ENCODE results near the gene PLXNA3. TPM values are rescaled to one million over a fixed set of nuclear protein-coding genes. Genes with fewer than 3 reads are reported as not detected.
A peak's percentile ranks its signal among the peaks of the same experiment; 100 is the strongest.

Gene PLXNA3
- total and polyA plus RNA-seq, 5 donors from 2014 or later, result 0.32 to 64.6 (median 0.35) TPM

- Mint-ChIP-seq H3K9me3 (no peaks in the 10 kb centered on the region), H3K36me3 (no peaks in the 10 kb centered on the region), H3K4me1 (peaks cover 0 to 21% (median 0%) of the 10 kb centered on the region in 4 donors), H3K27me3 (no peaks in the 10 kb centered on the region), H3K4me3 (no peak overlapping the region), H3K27ac (no peak overlapping the region)
- DNase-seq (no peak), ATAC-seq (ENCODE audit: low read depth in 2 of 2) (no peak)
- H3K4me1 ChIP-seq (ENCODE audit: control insufficient read depth, insufficient read depth, low read length, poor library complexity, severe bottlenecking), result peaks cover 10% of the 10 kb centered on the region
- no peak overlapping the region for H3K4me3 ChIP-seq (ENCODE audit: low read depth, low read length)
- H3K27me3 ChIP-seq (ENCODE audit: control insufficient read depth, insufficient read depth, low read length), result no peaks in the 10 kb centered on the region
- no peaks in the 10 kb centered on the region for H3K9me3 ChIP-seq (ENCODE audit: control insufficient read depth in 2 of 2, low read length in 2 of 2)
- no peak overlapping the region for H3K27ac ChIP-seq (ENCODE audit: insufficient read depth, low read length, poor library complexity, severe bottlenecking)
- H3K36me3 ChIP-seq (ENCODE audit: control insufficient read depth, insufficient read depth, low read length), result peaks cover 15% of the 10 kb centered on the region
These were observed 5.6 kb downstream of the PLXNA3 start for GRCh38 chrX:154463611-154464220.

- no peaks in the 10 kb centered on the region for H3K9me3 ChIP-seq (ENCODE audit: control insufficient read depth in 2 of 2, low read length in 2 of 2)
- no peak overlapping the region for H3K4me3 ChIP-seq (ENCODE audit: low read depth, low read length)
- H3K36me3 ChIP-seq (ENCODE audit: control insufficient read depth, insufficient read depth, low read length), result peaks cover 19% of the 10 kb centered on the region
- H3K27me3 ChIP-seq (ENCODE audit: control insufficient read depth, insufficient read depth, low read length), result no peaks in the 10 kb centered on the region
- Mint-ChIP-seq H3K9me3 (no peaks in the 10 kb centered on the region), H3K4me3 (no peak overlapping the region), H3K36me3 (no peaks in the 10 kb centered on the region), H3K27me3 (no peaks in the 10 kb centered on the region), H3K4me1 (peaks cover 0 to 14% (median 0%) of the 10 kb centered on the region in 4 donors), H3K27ac (no peak overlapping the region)
- ATAC-seq (ENCODE audit: low read depth in 2 of 2) (no peak), DNase-seq (no peak)
- H3K27ac ChIP-seq (ENCODE audit: insufficient read depth, low read length, poor library complexity, severe bottlenecking), result no peak overlapping the region
- H3K4me1 ChIP-seq (ENCODE audit: control insufficient read depth, insufficient read depth, low read length, poor library complexity, severe bottlenecking), result peaks cover 4% of the 10 kb centered on the region
These were observed 6.8 kb downstream of the PLXNA3 start for GRCh38 chrX:154464806-154465365.

GRCh38 chrX:154465601-154466000, 7.5 kb downstream of the PLXNA3 start:
- H3K4me1 Mint-ChIP-seq, result peaks cover 0 to 10% (median 0%) of the 10 kb centered on the region in 4 donors
- ATAC-seq (ENCODE audit: low read depth in 2 of 2) (no peak), DNase-seq (no peak)
- no peak overlapping the region for H3K27ac Mint-ChIP-seq
- no peaks in the 10 kb centered on the region for H3K27me3 Mint-ChIP-seq
- Histone ChIP-seq H3K4me1 (ENCODE audit: control insufficient read depth, insufficient read depth, low read length, poor library complexity, severe bottlenecking) (peaks cover 2% of the 10 kb centered on the region), H3K36me3 (ENCODE audit: control insufficient read depth, insufficient read depth, low read length) (peaks cover 19% of the 10 kb centered on the region), H3K9me3 (ENCODE audit: control insufficient read depth in 2 of 2, low read length in 2 of 2) (no peaks in the 10 kb centered on the region), H3K4me3 (ENCODE audit: low read depth, low read length) (no peak overlapping the region), H3K27ac (ENCODE audit: insufficient read depth, low read length, poor library complexity, severe bottlenecking) (no peak overlapping the region), H3K27me3 (ENCODE audit: control insufficient read depth, insufficient read depth, low read length) (no peaks in the 10 kb centered on the region)
- no peaks in the 10 kb centered on the region for H3K9me3 Mint-ChIP-seq
- H3K36me3 Mint-ChIP-seq, result no peaks in the 10 kb centered on the region
- no peak overlapping the region for H3K4me3 Mint-ChIP-seq

GRCh38 chrX:154466036-154466435, 8.0 kb downstream of the PLXNA3 start:
- H3K9me3 Mint-ChIP-seq, result no peaks in the 10 kb centered on the region
- no peaks in the 10 kb centered on the region for H3K36me3 Mint-ChIP-seq
- no peak for DNase-seq
- ATAC-seq (ENCODE audit: low read depth in 2 of 2), result no peak
- no peaks in the 10 kb centered on the region for H3K27me3 ChIP-seq (ENCODE audit: control insufficient read depth, insufficient read depth, low read length)
- H3K27ac ChIP-seq (ENCODE audit: insufficient read depth, low read length, poor library complexity, severe bottlenecking), result no peak overlapping the region
- H3K4me3 ChIP-seq (ENCODE audit: low read depth, low read length), result no peak overlapping the region
- H3K4me1 Mint-ChIP-seq, result peaks cover 0 to 8% (median 0%) of the 10 kb centered on the region in 4 donors
- H3K36me3 ChIP-seq (ENCODE audit: control insufficient read depth, insufficient read depth, low read length), result peaks cover 19% of the 10 kb centered on the region
- no peaks in the 10 kb centered on the region for H3K27me3 Mint-ChIP-seq
- H3K9me3 ChIP-seq (ENCODE audit: control insufficient read depth in 2 of 2, low read length in 2 of 2), result no peaks in the 10 kb centered on the region
- no peaks in the 10 kb centered on the region for H3K4me1 ChIP-seq (ENCODE audit: control insufficient read depth, insufficient read depth, low read length, poor library complexity, severe bottlenecking)
- H3K27ac Mint-ChIP-seq, result no peak overlapping the region
- H3K4me3 Mint-ChIP-seq, result no peak overlapping the region

GRCh38 chrX:154466907-154467306, 8.8 kb downstream of the PLXNA3 start:
- Mint-ChIP-seq H3K4me3 (no peak overlapping the region), H3K4me1 (peaks cover 0 to 3% (median 0%) of the 10 kb centered on the region in 4 donors), H3K27me3 (no peaks in the 10 kb centered on the region), H3K36me3 (no peaks in the 10 kb centered on the region), H3K9me3 (peaks cover 0 to 1% (median 0%) of the 10 kb centered on the region in 7 donors), H3K27ac (no peak overlapping the region)
- Histone ChIP-seq H3K4me1 (ENCODE audit: control insufficient read depth, insufficient read depth, low read length, poor library complexity, severe bottlenecking) (no peaks in the 10 kb centered on the region), H3K27ac (ENCODE audit: insufficient read depth, low read length, poor library complexity, severe bottlenecking) (no peak overlapping the region), H3K36me3 (ENCODE audit: control insufficient read depth, insufficient read depth, low read length) (peaks cover 21% of the 10 kb centered on the region), H3K4me3 (ENCODE audit: low read depth, low read length) (no peak overlapping the region), H3K27me3 (ENCODE audit: control insufficient read depth, insufficient read depth, low read length) (no peaks in the 10 kb centered on the region), H3K9me3 (ENCODE audit: control insufficient read depth in 2 of 2, low read length in 2 of 2) (no peaks in the 10 kb centered on the region)
- ATAC-seq (ENCODE audit: low read depth in 2 of 2) (no peak), DNase-seq (no peak)

- Mint-ChIP-seq H3K4me3 (no peak overlapping the region), H3K4me1 (peaks cover 0 to 3% (median 0%) of the 10 kb centered on the region in 4 donors), H3K9me3 (peaks cover 0 to 1% (median 0%) of the 10 kb centered on the region in 7 donors), H3K27me3 (no peaks in the 10 kb centered on the region), H3K36me3 (no peaks in the 10 kb centered on the region), H3K27ac (no peak overlapping the region)
- no peak for ATAC-seq (ENCODE audit: low read depth in 2 of 2)
- Histone ChIP-seq H3K4me1 (ENCODE audit: control insufficient read depth, insufficient read depth, low read length, poor library complexity, severe bottlenecking) (no peaks in the 10 kb centered on the region), H3K9me3 (ENCODE audit: control insufficient read depth in 2 of 2, low read length in 2 of 2) (no peaks in the 10 kb centered on the region), H3K36me3 (ENCODE audit: control insufficient read depth, insufficient read depth, low read length) (peaks cover 18% of the 10 kb centered on the region), H3K27ac (ENCODE audit: insufficient read depth, low read length, poor library complexity, severe bottlenecking) (no peak overlapping the region), H3K27me3 (ENCODE audit: control insufficient read depth, insufficient read depth, low read length) (no peaks in the 10 kb centered on the region), H3K4me3 (ENCODE audit: low read depth, low read length) (no peak overlapping the region)
- DNase-seq, result no peak
These were observed 9.5 kb downstream of the PLXNA3 start for GRCh38 chrX:154467556-154467955.

GRCh38 chrX:154468217-154468616, 10.1 kb downstream of the PLXNA3 start:
- H3K4me3 Mint-ChIP-seq, result peak overlapping the region in 1 of 4 donors; percentile 43
- Histone ChIP-seq H3K27me3 (ENCODE audit: control insufficient read depth, insufficient read depth, low read length) (no peaks in the 10 kb centered on the region), H3K36me3 (ENCODE audit: control insufficient read depth, insufficient read depth, low read length) (peaks cover 18% of the 10 kb centered on the region), H3K4me1 (ENCODE audit: control insufficient read depth, insufficient read depth, low read length, poor library complexity, severe bottlenecking) (no peaks in the 10 kb centered on the region), H3K9me3 (ENCODE audit: control insufficient read depth in 2 of 2, low read length in 2 of 2) (no peaks in the 10 kb centered on the region), H3K4me3 (ENCODE audit: low read depth, low read length) (no peak overlapping the region), H3K27ac (ENCODE audit: insufficient read depth, low read length, poor library complexity, severe bottlenecking) (no peak overlapping the region)
- no peaks in the 10 kb centered on the region for H3K27me3 Mint-ChIP-seq
- ATAC-seq (ENCODE audit: low read depth in 2 of 2), result no peak
- no peak overlapping the region for H3K27ac Mint-ChIP-seq
- H3K4me1 Mint-ChIP-seq, result no peaks in the 10 kb centered on the region
- peaks cover 0 to 1% (median 0%) of the 10 kb centered on the region in 7 donors for H3K9me3 Mint-ChIP-seq
- no peak for DNase-seq
- no peaks in the 10 kb centered on the region for H3K36me3 Mint-ChIP-seq

- DNase-seq, result no peak
- Mint-ChIP-seq H3K4me3 (no peak overlapping the region), H3K9me3 (peaks cover 0 to 1% (median 0%) of the 10 kb centered on the region in 7 donors), H3K4me1 (no peaks in the 10 kb centered on the region), H3K27me3 (no peaks in the 10 kb centered on the region), H3K36me3 (no peaks in the 10 kb centered on the region), H3K27ac (no peak overlapping the region)
- Histone ChIP-seq H3K4me1 (ENCODE audit: control insufficient read depth, insufficient read depth, low read length, poor library complexity, severe bottlenecking) (no peaks in the 10 kb centered on the region), H3K9me3 (ENCODE audit: control insufficient read depth in 2 of 2, low read length in 2 of 2) (no peaks in the 10 kb centered on the region), H3K36me3 (ENCODE audit: control insufficient read depth, insufficient read depth, low read length) (peaks cover 18% of the 10 kb centered on the region), H3K4me3 (ENCODE audit: low read depth, low read length) (no peak overlapping the region), H3K27me3 (ENCODE audit: control insufficient read depth, insufficient read depth, low read length) (no peaks in the 10 kb centered on the region), H3K27ac (ENCODE audit: insufficient read depth, low read length, poor library complexity, severe bottlenecking) (no peak overlapping the region)
- no peak for ATAC-seq (ENCODE audit: low read depth in 2 of 2)
These were observed 11.0 kb downstream of the PLXNA3 start for GRCh38 chrX:154469114-154469513.
